Retinal pigment epithelial cell (primary cell): ENCODE results near the gene IGFBP7.

ENCODE experiments used
- DNase-seq: peaks from one replicate; pipeline ENCODE4 v3.0.0-alpha.2; 2010; ENCODE audit warnings: low read depth
- H3K4me3 ChIP-seq: 2 replicates; pipeline ENCODE4 v1.5.1; 2011; ENCODE audit warnings: mild to moderate bottlenecking, low read length, control low read depth, moderate library complexity
- CTCF ChIP-seq: conservative IDR thresholded peaks from 2 replicates; pipeline ENCODE4 v1.5.1; 2011; ENCODE audit warnings: low read depth, low read length, control low read depth, inconsistent platforms

The IGFBP7 gene

GRCh38 chr4:57117491-57117890 lies 7.3 kb upstream of the IGFBP7 start:
- no peak for TF ChIP-seq CTCF
- no peak for DNase-seq
- no peak overlapping the region for H3K4me3 ChIP-seq

GRCh38 chr4:57116245-57116644 lies 6.1 kb upstream of the IGFBP7 start:
- no peak overlapping the region for H3K4me3 ChIP-seq
- no peak for TF ChIP-seq CTCF
- no peak for DNase-seq

GRCh38 chr4:57114973-57115372 lies 4.8 kb upstream of the IGFBP7 start:
- no peak for TF ChIP-seq CTCF
- no peak overlapping the region for H3K4me3 ChIP-seq
- DNase-seq = no peak

GRCh38 chr4:57113870-57114269 lies 3.7 kb upstream of the IGFBP7 start:
- DNase-seq = no peak
- no peak for TF ChIP-seq CTCF
- no peak overlapping the region for H3K4me3 ChIP-seq

- TF ChIP-seq CTCF = no peak
- peak; percentile 93 for DNase-seq
- peak overlapping the region; percentile 54 for H3K4me3 ChIP-seq
Observed at GRCh38 chr4:57110640-57111511, 691 bp upstream of the IGFBP7 start.

- H3K4me3 ChIP-seq = peak overlapping the region; percentile 91
- no peak for DNase-seq
- TF ChIP-seq CTCF = no peak
Observed at GRCh38 chr4:57109411-57109846, 756 bp downstream of the IGFBP7 start.

- H3K4me3 ChIP-seq = peak overlapping the region; percentile 19
- DNase-seq = no peak
- TF ChIP-seq CTCF = no peak
Observed at GRCh38 chr4:57106181-57106580, 4.0 kb downstream of the IGFBP7 start.
